Measurements from ENCODE around the gene OSCAR. TPM values are rescaled to one million over a fixed set of nuclear protein-coding genes. Genes with fewer than 3 reads are reported as not detected.

The OSCAR gene
- not detected in 2 replicates for total RNA-seq

- no peak for DNase-seq
Measured at GRCh38 chr19:54100561-54100960, at the start of gene OSCAR. TSS of gene OSCAR (minus strand) at chr19:54100803. CDS start at chr19:54100792, 11 bp downstream.

DNA sequence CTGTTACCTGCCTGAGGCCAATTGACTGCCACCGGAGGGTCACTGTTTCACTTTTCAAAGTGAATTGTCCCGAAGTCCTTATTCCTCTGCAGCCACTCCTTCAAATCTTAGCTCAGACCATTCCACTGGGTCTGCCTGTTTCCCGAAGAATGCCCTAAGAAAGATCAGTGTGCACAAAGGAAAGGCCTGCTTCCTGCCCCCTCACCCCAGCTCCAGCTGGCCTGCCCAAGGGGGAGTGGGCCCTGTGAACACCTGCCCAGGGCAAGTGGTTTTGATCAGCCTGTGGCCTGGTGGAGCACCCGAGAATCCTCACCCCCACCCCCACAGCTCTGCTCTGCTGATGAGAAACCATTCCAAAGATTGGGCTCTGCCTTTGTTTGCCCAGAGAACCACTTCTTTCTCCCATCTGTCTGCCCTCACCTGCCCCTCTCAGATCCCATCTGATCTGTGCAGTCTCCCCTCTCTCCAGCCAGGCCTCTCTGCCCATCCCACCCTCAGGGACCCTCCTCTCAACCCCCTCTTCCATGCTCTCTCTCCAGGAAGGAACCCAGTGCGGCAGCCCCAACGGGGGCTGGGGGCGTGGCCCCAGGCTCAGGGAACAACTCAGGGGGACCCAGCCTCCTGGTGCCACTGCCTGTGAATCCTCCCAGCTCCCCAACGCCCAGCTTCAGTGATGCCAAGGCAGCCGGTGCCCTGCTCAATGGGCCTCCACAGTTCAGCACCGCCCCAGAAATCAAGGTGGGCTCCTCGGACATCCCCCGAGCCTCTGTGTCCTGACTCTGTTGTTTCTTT, 48.6 kb upstream of the OSCAR start:
- peak; percentile 94 for DNase-seq

DNA sequence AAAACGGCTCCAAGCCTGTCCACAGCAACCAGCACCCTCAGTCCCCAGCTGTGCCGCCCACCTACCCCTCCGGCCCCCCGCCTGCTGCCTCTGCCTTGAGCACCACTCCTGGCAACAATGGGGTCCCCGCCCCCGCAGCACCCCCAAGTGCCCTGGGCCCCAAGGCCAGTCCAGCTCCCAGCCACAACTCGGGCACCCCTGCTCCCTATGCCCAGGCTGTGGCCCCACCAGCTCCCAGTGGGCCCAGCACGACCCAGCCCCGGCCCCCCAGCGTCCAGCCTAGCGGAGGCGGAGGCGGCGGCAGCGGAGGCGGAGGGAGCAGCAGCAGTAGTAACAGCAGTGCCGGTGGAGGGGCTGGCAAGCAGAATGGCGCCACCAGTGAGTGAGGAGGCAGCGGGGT, 47.6 kb upstream of the OSCAR start:
- DNase-seq, result peak; percentile 28

GRCh38 chr19:54147676-54148075, 47.1 kb upstream of the OSCAR start:
- no peak for DNase-seq

DNA sequence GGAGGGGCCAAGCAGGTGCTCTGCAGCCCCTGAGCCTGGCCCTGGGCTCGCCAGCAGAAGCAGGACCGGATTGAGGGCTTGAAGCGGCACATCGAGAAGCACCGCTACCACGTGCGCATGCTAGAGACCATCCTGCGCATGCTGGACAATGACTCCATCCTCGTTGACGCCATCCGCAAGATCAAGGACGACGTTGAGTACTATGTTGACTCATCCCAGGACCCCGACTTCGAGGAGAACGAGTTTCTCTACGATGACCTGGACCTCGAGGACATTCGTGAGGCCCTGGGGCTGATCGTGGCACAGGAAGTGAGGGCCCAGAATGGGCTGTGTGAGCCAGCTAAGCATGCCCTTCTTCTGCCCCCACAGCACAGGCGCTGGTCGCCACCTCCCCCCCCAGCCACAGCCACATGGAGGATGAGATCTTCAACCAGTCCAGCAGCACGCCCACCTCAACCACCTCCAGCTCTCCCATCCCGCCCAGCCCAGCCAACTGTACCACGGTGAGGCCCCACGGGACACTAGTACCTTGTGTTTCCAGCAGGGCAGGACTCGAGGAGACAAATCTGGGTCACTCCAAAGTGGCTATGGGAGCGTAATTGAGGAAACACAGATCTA, 45.0 kb upstream of the OSCAR start:
- DNase-seq, result no peak

DNA sequence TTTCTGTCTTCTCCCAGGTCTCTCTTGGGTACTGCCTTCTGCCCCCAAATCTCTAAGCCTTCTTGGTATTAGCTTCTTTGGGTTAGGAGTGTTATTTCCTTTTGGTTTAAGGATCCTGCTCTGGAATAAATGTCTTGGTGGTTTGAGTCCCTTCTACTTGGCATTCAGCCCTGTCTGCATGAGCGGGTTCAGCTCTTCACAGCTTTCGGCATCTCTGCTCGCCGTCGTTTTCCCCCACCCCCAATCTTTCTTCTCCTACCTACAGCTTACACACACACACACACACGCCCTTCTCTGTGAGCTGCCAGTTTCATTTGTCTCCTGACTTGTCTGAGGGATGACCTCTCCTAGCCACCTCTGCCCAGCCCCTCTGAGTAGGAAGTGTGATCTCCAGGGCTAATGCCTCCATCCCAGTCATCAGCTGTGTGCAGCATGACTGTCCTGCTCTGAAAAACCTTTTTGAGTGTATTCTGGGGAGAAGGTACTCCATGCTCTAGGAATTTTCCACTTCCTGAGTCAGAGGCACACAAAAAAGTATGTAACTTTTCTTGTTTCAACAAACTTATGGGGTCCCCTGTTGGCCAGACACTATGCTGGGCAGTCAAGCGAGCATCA, 41.7 kb upstream of the OSCAR start:
- DNase-seq, result no peak

- DNase-seq, result no peak
Measured at GRCh38 chr19:54141356-54141755, 40.8 kb upstream of the OSCAR start.

DNA sequence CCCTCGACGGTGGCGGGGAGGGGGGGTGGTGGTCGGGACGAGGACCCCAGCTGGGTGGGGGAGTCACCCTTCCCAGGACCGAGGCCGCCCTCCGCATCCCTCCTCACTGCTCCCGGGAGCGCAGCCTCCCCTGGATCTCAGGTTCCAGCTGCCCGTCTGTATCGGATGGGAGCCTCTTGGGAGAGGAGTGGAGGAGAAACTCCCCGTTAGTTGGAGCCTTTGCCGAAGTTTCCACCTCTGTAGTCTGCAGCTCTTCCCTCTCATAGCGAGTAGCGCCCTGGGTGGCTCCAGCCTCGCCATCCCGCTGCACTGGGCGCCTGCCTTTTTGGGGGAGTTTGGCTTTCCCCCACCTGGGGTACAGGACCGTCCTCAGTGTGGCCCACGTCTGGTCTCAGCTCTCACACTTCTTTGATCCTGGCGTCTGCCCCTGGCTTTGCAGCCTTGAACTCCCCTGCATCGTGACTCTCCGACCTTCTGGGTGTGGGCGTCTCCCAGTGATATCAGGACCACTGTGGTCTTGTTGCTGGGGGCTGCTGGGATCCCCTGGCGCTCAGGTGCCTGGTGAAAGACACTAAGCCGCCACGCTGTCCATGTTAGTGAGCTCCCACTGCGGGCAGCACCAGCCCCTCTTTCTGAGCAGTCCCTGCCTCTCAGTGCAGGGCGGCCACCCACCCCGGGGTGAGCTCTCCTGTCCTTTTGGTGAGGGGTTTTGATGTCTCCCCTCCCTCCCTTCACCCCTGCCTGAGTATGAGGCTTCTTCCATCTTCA, 38.1 kb upstream of the OSCAR start:
- DNase-seq, result no peak

- no peak for DNase-seq
Measured at GRCh38 chr19:54137699-54138488, 37.3 kb upstream of the OSCAR start, which contains the start of gene CNOT3. TSS of gene CNOT3 (plus strand) at chr19:54137762. CDS start at chr19:54142979, 5,217 bp downstream.

- peak; percentile 100 for DNase-seq
Measured at GRCh38 chr19:54136864-54137698, 36.5 kb upstream of the OSCAR start.

- DNase-seq, result peak; percentile 45
Measured at GRCh38 chr19:54136086-54136863, 35.7 kb upstream of the OSCAR start.

GRCh38 chr19:54133957-54134590, 33.5 kb upstream of the OSCAR start:
- no peak for DNase-seq

DNA sequence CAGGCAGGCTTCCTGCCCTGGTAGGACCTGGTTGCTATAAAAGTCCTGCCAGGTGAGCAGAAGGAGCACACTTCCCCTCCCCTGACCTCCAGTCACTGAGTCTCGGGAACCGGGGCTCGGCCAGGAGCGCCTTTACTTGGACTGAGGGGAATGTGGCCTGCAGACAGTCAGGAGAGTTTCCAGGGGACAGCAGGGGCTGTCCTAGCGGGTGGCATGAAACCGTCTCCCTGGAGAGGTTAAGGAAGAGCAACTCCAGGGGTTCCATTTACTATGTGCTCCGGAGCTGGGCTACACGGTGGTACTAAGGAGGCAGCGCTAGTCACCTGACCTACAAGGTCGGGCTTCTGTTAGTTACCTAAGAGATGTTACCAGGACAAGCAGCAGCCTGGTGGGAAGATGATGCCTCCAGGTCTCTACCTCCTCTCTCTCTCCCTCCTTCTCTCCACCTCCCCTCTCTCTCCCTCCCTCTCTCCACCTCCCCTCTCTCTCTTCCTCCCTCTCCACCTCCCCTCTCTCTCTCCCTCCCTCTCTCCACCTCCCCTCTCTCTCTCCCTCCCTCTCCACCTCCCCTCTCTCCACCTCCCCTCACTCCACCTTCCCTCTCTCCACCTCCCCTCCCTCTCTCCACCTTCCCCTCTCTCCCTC, 32.8 kb upstream of the OSCAR start:
- peak; percentile 63 for DNase-seq

DNA sequence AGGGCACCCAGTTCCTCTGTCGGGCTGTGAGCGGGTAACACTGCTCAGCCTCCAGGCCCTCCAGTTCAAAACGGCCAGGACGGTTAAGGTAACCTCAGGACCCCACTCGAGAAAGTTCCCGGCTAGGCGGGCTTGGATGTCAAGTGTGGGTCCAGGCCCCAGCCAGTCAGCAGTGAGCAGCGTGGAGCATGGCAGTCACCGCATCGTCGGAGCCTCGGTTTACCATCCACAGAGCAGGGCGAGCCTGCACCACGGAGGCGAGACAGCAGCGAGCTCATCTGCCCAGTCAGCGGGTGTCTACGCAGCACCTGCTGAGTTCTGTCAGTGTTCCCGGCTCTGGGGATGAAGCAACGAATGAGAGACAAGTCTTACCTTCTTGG, 29.0 kb upstream of the OSCAR start:
- DNase-seq, result no peak

DNA sequence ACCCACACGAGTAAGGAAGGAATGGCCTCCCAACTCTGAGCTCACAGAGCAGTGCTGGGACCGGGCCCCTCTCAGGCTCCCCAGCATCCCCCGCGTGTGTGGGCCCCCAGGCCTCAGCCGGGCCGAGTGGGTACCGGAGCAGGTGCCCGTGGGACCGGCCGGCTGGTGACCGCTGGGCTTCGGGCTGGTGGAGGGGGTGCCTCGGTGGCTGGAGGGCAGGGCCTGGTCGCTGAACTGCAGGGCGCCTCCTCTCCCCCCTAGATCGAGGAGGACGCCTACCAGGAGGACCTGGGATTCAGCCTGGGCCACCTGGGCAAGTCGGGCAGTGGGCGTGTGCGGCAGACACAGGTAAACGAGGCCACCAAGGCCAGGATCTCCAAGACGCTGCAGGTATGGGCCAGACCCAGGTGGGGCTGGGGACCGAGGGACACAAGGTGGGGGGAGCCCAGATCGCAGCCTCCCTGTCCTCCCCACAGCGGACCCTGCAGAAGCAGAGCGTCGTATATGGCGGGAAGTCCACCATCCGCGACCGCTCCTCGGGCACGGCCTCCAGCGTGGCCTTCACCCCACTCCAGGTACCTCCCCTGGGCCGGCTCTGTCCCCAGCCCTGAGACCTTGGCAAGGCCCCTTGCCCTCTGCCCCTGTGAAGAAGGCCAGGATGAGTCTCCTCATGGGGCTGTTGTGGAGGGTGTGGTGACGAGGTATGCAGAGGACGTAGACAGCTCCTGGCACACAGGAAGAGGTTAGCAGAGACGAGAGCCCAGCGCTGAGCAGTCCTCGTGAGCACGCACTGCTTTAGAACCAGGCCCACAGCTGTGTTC, 28.4 kb upstream of the OSCAR start:
- no peak for DNase-seq

DNA sequence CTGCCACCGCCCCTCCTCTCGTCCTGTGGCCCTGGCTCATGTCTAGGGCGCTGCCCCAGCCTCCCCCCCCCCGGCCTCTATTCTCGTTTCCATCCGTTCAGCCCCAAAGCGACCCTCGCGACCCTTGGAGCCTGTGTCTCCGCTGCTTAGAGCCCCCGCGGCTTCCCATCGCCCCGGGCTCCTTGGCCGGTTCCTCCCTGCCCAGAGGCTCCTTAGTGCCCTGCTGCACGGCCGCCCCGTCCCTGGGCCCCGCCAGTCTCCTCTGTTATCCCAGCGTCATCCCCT, 27.8 kb upstream of the OSCAR start:
- DNase-seq, result no peak

DNA sequence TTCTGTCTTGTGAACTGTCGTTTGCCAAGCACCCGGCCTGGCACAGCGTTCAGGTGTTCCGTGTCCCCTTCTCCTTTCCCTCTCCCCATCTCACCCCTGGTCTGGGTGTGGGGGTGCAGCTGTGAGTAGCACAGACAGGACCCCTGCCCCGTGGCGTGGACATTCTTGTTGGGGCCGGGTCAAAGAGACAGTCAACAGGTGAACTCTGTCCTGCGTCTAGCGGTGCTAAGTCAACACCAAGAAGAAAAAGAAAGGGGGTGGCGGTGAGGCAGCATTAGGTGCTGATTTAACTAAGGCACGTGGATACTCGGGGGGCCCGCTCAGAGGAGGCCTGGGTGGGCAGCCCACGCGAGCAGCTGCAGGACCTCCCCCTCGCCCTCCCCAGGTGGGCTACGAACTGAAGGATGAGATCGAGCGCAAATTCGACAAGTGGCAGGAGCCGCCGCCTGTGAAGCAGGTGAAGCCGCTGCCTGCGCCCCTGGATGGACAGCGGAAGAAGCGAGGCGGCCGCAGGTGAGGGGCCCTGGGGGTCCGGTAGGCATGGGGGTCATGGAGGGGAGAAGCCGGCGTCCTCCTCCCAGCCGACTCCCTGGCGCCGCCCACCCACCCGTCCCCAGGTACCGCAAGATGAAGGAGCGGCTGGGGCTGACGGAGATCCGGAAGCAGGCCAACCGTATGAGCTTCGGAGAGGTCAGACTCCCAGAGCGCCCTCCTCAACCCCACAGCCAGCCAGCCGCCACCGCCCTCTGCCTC, 27.3 kb upstream of the OSCAR start:
- DNase-seq, result no peak

- DNase-seq, result no peak
Measured at GRCh38 chr19:54125713-54126112, 25.1 kb upstream of the OSCAR start.

Data from dermis blood vessel endothelial cell (primary cell).